IMR-90 (cell line): ENCODE results near the gene CGA. TPM values are rescaled to one million over a fixed set of nuclear protein-coding genes. Genes with fewer than 3 reads are reported as not detected.

ENCODE experiments used
- ATAC-seq: fragments of 200-7000 bp; cut with Tn5 transposase; 2 replicates; pipeline ENCODE4 v1.9.1; 2020; ENCODE audit warnings: low read depth, mild to moderate bottlenecking, moderate library complexity
- BruUV-seq: library from RNA; stranded (reverse); fragments of 400-500 nt; replicated peaks from 2 replicates; lab custom pipeline; 2021; lab: Mats Ljungman, UMichigan
- CTCF ChIA-PET: fragments of 300-600 bp; formaldehyde crosslinking; extraction: SDS; loops from one replicate; lab custom pipeline; 2021; ENCODE audit warnings: antibody characterized with exemption; lab: Yijun Ruan, JAX
- POLR2A ChIA-PET: fragments of 300-600 bp; sonication (Branson Sonifier 250); formaldehyde crosslinking; loops from one replicate; lab custom pipeline; 2022; ENCODE audit warnings: antibody characterized with exemption; ENCODE audit not compliant: unreplicated experiment; lab: Charles Lee
- DNase-seq: peaks from one replicate; pipeline ENCODE4 v3.0.0; 2013
- H2AFZ ChIP-seq: replicated peaks from 2 replicates; pipeline ENCODE3; 2013; ENCODE audit warnings: low read length, mild to moderate bottlenecking; ENCODE audit not compliant: poor library complexity
- H2AK5ac ChIP-seq: 2 replicates; pipeline ENCODE4 v1.6.1; 2013; ENCODE audit warnings: low read depth, low read length, inconsistent platforms
- H2AK9ac ChIP-seq: replicated peaks from 2 replicates; pipeline ENCODE3; 2013; ENCODE audit warnings: mild to moderate bottlenecking, low read depth, low read length, moderate library complexity; ENCODE audit not compliant: poor library complexity
- H2BK120ac ChIP-seq: 2 replicates; pipeline ENCODE4 v1.6.1; 2013; ENCODE audit warnings: low read depth, low read length, inconsistent platforms
- H2BK15ac ChIP-seq: 3 replicates; pipeline ENCODE4 v1.6.1; 2013; ENCODE audit warnings: low read depth, low read length, inconsistent platforms
- H2BK20ac ChIP-seq: 2 replicates; pipeline ENCODE4 v1.6.1; 2013; ENCODE audit warnings: low read depth, mild to moderate bottlenecking, inconsistent platforms, low read length, moderate library complexity
- H2BK5ac ChIP-seq: 2 replicates; pipeline ENCODE4 v1.6.1; 2013; ENCODE audit warnings: mild to moderate bottlenecking, low read depth, low read length, inconsistent platforms; ENCODE audit not compliant: poor library complexity, severe bottlenecking
- H3K14ac ChIP-seq: replicated peaks from 2 replicates; pipeline ENCODE4 v1.6.1; 2013; ENCODE audit warnings: low read depth, low read length, inconsistent platforms
- H3K18ac ChIP-seq: 2 replicates; pipeline ENCODE4 v1.6.1; 2013; ENCODE audit warnings: low read depth, low read length, control low read depth
- H3K23ac ChIP-seq: 2 replicates; pipeline ENCODE4 v1.6.1; 2013; ENCODE audit warnings: low read depth, low read length, inconsistent platforms
- H3K27ac ChIP-seq: 2 replicates; pipeline ENCODE4 v1.5.1; 2013; ENCODE audit warnings: mild to moderate bottlenecking, control low read depth, low read length; ENCODE audit not compliant: insufficient read depth
- H3K27me3 ChIP-seq: 2 replicates; pipeline ENCODE4 v1.6.1; 2013; ENCODE audit warnings: low read length; ENCODE audit not compliant: control insufficient read depth, insufficient read depth
- H3K36me3 ChIP-seq: 2 replicates; pipeline ENCODE4 v1.6.1; 2013; ENCODE audit warnings: low read length, mixed read lengths; ENCODE audit not compliant: control insufficient read depth, insufficient read depth
- H3K4ac ChIP-seq: 2 replicates; pipeline ENCODE4 v1.6.1; 2013; ENCODE audit warnings: low read depth, low read length, inconsistent platforms
- H3K4me1 ChIP-seq: 2 replicates; pipeline ENCODE4 v1.6.1; 2013; ENCODE audit warnings: low read length, mixed read lengths; ENCODE audit not compliant: control insufficient read depth, insufficient read depth
- H3K4me2 ChIP-seq: 2 replicates; pipeline ENCODE4 v1.6.1; 2013; ENCODE audit warnings: low read depth, mild to moderate bottlenecking, control low read depth, low read length, moderate library complexity
- H3K4me3 ChIP-seq: 2 replicates; pipeline ENCODE4 v1.5.1; 2013; ENCODE audit warnings: low read depth, mild to moderate bottlenecking, control low read depth, low read length, moderate library complexity; ENCODE audit not compliant: insufficient read depth
- H3K56ac ChIP-seq: 2 replicates; pipeline ENCODE4 v1.6.1; 2013; ENCODE audit warnings: low read length, inconsistent platforms; ENCODE audit not compliant: insufficient read depth; ENCODE audit errors: extremely low read depth
- H3K79me1 ChIP-seq, 2 experiments: 2 replicates each; pipeline ENCODE4 v1.6.1; 2013; ENCODE audit warnings: low read length in 2 of 2, inconsistent platforms in 1 of 2, low read depth in 1 of 2
- H3K9ac ChIP-seq: 2 replicates; pipeline ENCODE4 v1.6.1; 2013; ENCODE audit warnings: low read depth, low read length, control low read depth
- H3K9me1 ChIP-seq: 2 replicates; pipeline ENCODE4 v1.6.1; 2013; ENCODE audit warnings: low read length, inconsistent platforms; ENCODE audit not compliant: insufficient read depth
- H3K9me3 ChIP-seq: 2 replicates; pipeline ENCODE4 v1.6.1; 2013; ENCODE audit warnings: low read length; ENCODE audit not compliant: control insufficient read depth, insufficient read depth
- H4K20me1 ChIP-seq: 2 replicates; pipeline ENCODE4 v1.6.1; 2013; ENCODE audit warnings: low read length, inconsistent platforms; ENCODE audit not compliant: insufficient read depth
- H4K5ac ChIP-seq: 2 replicates; pipeline ENCODE4 v1.6.1; 2013; ENCODE audit warnings: mild to moderate bottlenecking, low read depth, low read length, control low read depth
- H4K8ac ChIP-seq, 2 experiments: 2 replicates each; pipeline ENCODE4 v1.6.1; 2013; ENCODE audit warnings: low read depth in 2 of 2, low read length in 2 of 2, control low read depth in 1 of 2, inconsistent platforms in 1 of 2
- H4K91ac ChIP-seq: 2 replicates; pipeline ENCODE4 v1.6.1; 2013; ENCODE audit warnings: low read depth, low read length, inconsistent platforms; ENCODE audit not compliant: insufficient read depth
- CEBPB ChIP-seq: IDR thresholded peaks from 2 replicates; pipeline ENCODE4 v1.6.1; 2012; ENCODE audit warnings: low read depth, low read length, improper control_type of control experiment
- MAFK ChIP-seq: IDR thresholded peaks from 2 replicates; pipeline ENCODE4 v1.6.1; 2012; ENCODE audit warnings: low read depth, low read length, improper control_type of control experiment
- WGBS, 2 experiments: methylation state at CpG; one replicate each; pipeline versions ENCODE4 v1.1.5 to v1.1.7; 2013; ENCODE audit warnings: missing lambda C conversion rate in 2 of 2; ENCODE audit not compliant: insufficient read length in 1 of 2; ENCODE audit errors: extremely low coverage in 2 of 2; 5-methylcytosine and 5-hydroxymethylcytosine counted together
- dilution Hi-C: fragments of 300-500 bp; cut with HindIII; formaldehyde crosslinking; loops from one replicate; pipeline ENCODE4 v1.14.3; 2018; ENCODE audit warnings: low sequenced_read_pairs; ENCODE audit not compliant: unreplicated experiment
- in situ Hi-C: fragments of 300-500 bp; cut with MboI; formaldehyde crosslinking; loops from 3 replicates; pipeline ENCODE4 v1.14.3; 2019; ENCODE audit warnings: low sequenced_read_pairs, inconsistent platforms, mixed read lengths
- intact Hi-C: fragments of 100-400 bp; cut with micrococcal nuclease; formaldehyde crosslinking; loops from 2 replicates; pipeline ENCODE4 v1.10.0; 2022
- polyA plus RNA-seq, 3 experiments: library from polyadenylated mRNA; depleted of rRNA; stranded (reverse); fragments of >200 nt; gene quantifications; 2 replicates each; pipeline ENCODE4 v1.2.3, GENCODE V29; 2012; ENCODE audit warnings: low replicate concordance in 1 of 3
- total RNA-seq: library from RNA; depleted of rRNA; stranded (reverse); fragments of >200 nt; gene quantifications from 2 replicates; pipeline ENCODE4 v1.2.3, GENCODE V29; 2012

Gene CGA
- total and polyA plus RNA-seq, 2 of the 4 experiments (the other 2 are of a cell fraction), result 0.15 TPM; not detected in 1

DNA sequence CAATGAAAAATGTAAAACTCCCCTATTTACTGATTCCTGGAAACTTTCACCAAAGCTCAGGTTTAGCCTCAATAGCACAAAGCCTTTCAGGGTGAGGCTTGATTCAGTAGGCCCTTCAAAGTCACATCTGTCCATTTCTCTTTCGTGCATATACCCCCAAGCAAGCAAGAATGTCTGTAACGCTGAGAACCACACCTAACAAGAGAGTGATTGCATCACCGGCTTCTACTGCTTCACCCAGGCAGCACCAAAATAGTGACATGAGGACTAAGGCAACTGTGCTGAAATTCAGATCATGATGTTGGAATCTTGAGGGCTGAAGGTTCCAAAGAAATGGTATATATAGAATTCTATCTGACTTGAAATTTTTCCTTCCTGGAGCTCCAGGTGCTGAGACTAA lies 26.1 kb downstream of the CGA start:
- Histone ChIP-seq H3K36me3 (no peaks in the 10 kb centered on the region), H3K4me3 (no peak overlapping the region), H3K4ac (no peak overlapping the region), H4K8ac (no peak overlapping the region), H3K79me1 (no peaks in the 10 kb centered on the region), H3K9ac (no peak overlapping the region), H2BK120ac (no peak overlapping the region), H2AK9ac (no peak overlapping the region), H4K91ac (no peak overlapping the region), H2BK15ac (no peak overlapping the region), H3K4me2 (no peak overlapping the region), H2BK20ac (no peak overlapping the region), H3K14ac (no peak overlapping the region), H2AK5ac (no peak overlapping the region), H3K27me3 (peaks cover 12% of the 10 kb centered on the region), H4K20me1 (no peaks in the 10 kb centered on the region), H3K23ac (no peak overlapping the region), H3K18ac (no peak overlapping the region), H2AFZ (no peak overlapping the region), H3K9me1 (no peaks in the 10 kb centered on the region), H3K9me3 (no peaks in the 10 kb centered on the region), H2BK5ac (no peak overlapping the region), H3K27ac (no peak overlapping the region), H3K56ac (no peak overlapping the region), H3K4me1 (no peaks in the 10 kb centered on the region), H4K5ac (no peak overlapping the region)
- ChIA-PET POLR2A (no interaction called here), CTCF (interaction anchor here (0.6 to 5.6 kb wide), 2 partner anchors 11 to 1387 kb away, joined by 4 to 42 read pairs; no protein-coding TSS in a partner anchor)
- in situ Hi-C loops, result loop anchor here (10.0 kb wide), 1 partner anchor 316 kb away; no protein-coding TSS in a partner anchor
- no peak for ATAC-seq
- no peak for DNase-seq
- no TSS peak for BruUV-seq
- intact Hi-C loops, result loop anchor here (5.0 kb wide), 4 partner anchors 69 to 1799 kb away; no protein-coding TSS in a partner anchor
- TF ChIP-seq MAFK (no peak), CEBPB (peak; percentile 54; the same call in 1 of the 2 replicates)
- 0% methylated on average over 1 of the region's 3 CpGs; no CpG with 5 or more reads in 1 of the 2 experiments for WGBS, 2 experiments
- dilution Hi-C loops, result no loop called here
